A172 (cell line): Measurements from ENCODE around the gene TMEM184A. TPM values are rescaled to one million over a fixed set of nuclear protein-coding genes. Genes with fewer than 3 reads are reported as not detected.
"Not testable (repeated sequence)": the region's sequence is repeated elsewhere in the genome, so short reads cannot be mapped to it uniquely, and the experiment has no call there.

Experiments used
- DNase-seq: peaks from one replicate; pipeline ENCODE4 v3.0.0-alpha.2; 2015; ENCODE audit warnings: low spot score
- total RNA-seq: library from RNA; depleted of rRNA; stranded (reverse); fragments of >200 nt; shearing (Covaris generic); gene quantifications from 2 replicates; pipeline ENCODE4 v1.2.3, GENCODE V29; 2014

The TMEM184A gene
- total RNA-seq, 1 experiment from 2014 or later = 2.7 TPM

- no peak for DNase-seq
Observed at GRCh38 chr7:1523844-1524243, 32.2 kb downstream of the TMEM184A start.

GRCh38 chr7:1523208-1523607 lies 32.8 kb downstream of the TMEM184A start:
- no peak for DNase-seq

GRCh38 chr7:1521456-1521855 lies 34.5 kb downstream of the TMEM184A start:
- peak; percentile 51 for DNase-seq

- peak; percentile 98 for DNase-seq
Observed at GRCh38 chr7:1520539-1521234, 35.3 kb downstream of the TMEM184A start.

- not testable (repeated sequence) for DNase-seq
Observed at GRCh38 chr7:1519322-1519922, 36.6 kb downstream of the TMEM184A start.

- peak; percentile 82 for DNase-seq
Observed at GRCh38 chr7:1516586-1517251, 39.3 kb downstream of the TMEM184A start.

GRCh38 chr7:1515509-1515967 lies 40.5 kb downstream of the TMEM184A start:
- DNase-seq = not testable (repeated sequence)

GRCh38 chr7:1514995-1515401 lies 41.0 kb downstream of the TMEM184A start:
- DNase-seq = peak; percentile 52

GRCh38 chr7:1514407-1514806 lies 41.6 kb downstream of the TMEM184A start:
- no peak for DNase-seq

- peak; percentile 71 for DNase-seq
Observed at GRCh38 chr7:1513657-1514095, 42.3 kb downstream of the TMEM184A start.

- peak; percentile 98 for DNase-seq
Observed at GRCh38 chr7:1512781-1513656, 43.0 kb downstream of the TMEM184A start.

GRCh38 chr7:1511444-1512422 lies 44.3 kb downstream of the TMEM184A start:
- no peak for DNase-seq

GRCh38 chr7:1510780-1511154 lies 45.2 kb downstream of the TMEM184A start:
- DNase-seq = no peak

GRCh38 chr7:1509226-1509625 lies 46.8 kb downstream of the TMEM184A start:
- DNase-seq = no peak

GRCh38 chr7:1508277-1508758 lies 47.7 kb downstream of the TMEM184A start:
- DNase-seq = no peak

GRCh38 chr7:1505731-1506550 lies 50.1 kb downstream of the TMEM184A start:
- DNase-seq = no peak

- peak; percentile 89 for DNase-seq
Observed at GRCh38 chr7:1503816-1504775, 51.9 kb downstream of the TMEM184A start, which contains the start of gene INTS1. Gene INTS1, minus strand, starts transcription at chr7:1504389. Its CDS starts 429 bp downstream, at chr7:1503960.

- no peak for DNase-seq
Observed at GRCh38 chr7:1503390-1503789, 52.6 kb downstream of the TMEM184A start.
